Measurements from ENCODE around the gene MALSU1.
"Not testable (repeated sequence)": the region's sequence is repeated elsewhere in the genome, so short reads cannot be mapped to it uniquely, and the experiment has no call there.

MALSU1 gene

DNA sequence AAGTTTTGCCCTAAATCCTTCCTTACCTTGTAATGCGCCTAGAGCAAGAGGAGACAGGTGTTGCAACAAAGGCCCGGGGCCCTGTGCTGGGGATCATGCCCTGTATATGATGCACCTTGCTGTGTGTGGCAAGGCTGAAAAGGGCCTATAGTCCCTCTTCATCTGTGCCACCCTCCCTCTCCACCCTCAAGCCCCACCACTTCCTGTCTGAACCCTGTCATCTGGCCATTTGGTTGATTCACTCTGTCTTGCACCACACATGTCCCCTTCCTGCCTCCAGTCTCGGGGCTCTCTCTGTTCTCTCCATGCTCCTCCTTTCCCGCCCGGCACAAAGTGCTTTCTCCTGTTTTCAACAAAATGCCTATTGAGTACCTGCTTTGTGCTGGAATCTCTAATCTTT is 11.5 kb upstream of the MALSU1 start:
- DNase-seq, result no peak

DNA sequence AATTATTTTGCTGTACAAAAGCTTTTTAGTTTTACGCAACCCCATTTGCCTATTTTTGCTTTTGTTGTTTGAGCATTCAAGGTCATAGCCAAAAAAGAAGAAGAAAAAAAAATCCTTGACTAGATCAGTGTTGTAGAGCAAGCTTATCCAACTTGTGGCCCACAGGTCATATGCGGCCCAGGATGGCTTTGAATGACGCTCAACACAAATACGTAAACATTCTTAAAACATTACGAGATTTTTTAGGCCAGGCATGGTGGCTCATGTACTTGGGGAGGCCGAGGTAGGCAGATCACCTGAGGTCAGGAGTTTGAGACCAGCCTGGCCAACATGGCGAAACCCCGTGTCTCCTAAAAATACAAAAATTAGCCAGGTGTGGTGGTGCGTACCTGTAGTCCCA is 8.1 kb upstream of the MALSU1 start:
- DNase-seq, result no peak

DNA sequence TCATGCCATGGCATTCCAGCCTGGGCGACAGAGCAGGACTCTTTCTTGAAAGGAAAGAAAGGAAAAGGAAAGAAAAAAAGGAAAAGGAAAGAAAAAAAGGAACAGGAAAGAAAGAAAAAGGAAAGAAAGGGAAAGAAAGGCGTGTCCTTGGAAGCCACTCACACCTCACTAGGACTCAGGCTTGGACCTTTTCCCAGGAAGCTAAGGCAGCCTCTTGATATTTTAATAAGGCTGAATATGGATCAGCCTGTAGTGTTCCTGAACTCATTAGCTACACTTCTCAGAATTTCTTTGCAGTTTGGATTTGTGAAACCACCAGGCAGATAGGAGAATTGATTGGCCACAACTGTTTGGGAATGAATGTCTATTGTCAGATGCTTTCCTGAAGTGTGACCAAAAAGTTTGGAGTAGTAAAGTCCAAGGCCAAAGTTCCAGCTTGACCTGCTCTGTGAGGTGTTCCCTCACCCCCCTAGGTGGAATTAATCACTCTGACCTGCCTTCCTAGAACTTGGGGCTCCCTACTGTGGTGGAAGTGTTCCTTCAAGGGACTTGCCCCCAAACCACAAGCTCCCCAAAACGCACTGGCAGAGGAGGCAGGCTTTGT is 7.1 kb upstream of the MALSU1 start:
- no peak for DNase-seq

DNA sequence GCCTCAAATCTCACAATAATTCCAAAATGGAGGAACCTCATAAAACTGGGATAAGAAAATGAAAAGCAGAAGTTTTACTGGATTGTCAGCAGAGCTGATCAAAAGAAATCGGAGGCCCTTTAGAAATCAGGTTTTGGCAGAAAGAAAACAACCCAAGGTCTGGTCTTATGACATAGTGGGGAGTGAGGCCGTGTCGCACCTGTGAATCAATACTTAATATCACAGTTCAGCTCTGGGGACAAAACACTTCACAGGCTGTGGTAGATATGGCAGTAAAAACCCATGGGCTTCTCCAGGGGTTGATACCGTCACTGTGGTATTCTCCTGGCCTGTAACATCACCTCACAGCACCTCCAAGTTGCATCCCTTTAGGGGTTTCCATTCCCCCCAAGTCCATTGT is 6.5 kb upstream of the MALSU1 start:
- DNase-seq, result no peak

DNA sequence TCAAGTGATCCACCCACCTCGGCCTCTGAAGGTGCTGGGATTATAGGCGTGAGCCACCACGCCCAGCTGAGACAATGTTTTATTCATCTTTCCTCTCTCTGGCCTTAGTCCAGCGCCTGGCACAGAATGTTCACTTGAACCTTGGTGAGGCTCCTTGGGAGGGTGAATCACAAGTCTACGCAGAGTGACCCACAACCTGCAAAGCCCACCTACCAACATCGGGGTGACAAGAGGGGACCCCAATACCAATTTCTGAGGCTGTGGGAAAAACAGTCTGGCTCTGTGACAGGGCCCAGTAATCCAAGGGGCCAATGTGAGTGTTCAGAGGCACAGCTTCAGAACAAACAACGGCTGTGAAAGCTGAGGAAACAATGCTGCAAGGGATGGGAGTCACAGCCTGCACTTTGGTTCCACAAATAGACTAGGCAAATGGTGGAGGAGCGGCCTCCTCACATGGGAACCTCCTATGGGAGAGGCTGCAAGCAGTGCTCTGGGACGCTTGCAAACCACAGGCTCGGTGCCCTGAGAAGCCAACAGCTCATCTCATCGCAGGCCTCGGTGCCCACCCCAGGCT is 5.6 kb upstream of the MALSU1 start:
- DNase-seq, result no peak

DNA sequence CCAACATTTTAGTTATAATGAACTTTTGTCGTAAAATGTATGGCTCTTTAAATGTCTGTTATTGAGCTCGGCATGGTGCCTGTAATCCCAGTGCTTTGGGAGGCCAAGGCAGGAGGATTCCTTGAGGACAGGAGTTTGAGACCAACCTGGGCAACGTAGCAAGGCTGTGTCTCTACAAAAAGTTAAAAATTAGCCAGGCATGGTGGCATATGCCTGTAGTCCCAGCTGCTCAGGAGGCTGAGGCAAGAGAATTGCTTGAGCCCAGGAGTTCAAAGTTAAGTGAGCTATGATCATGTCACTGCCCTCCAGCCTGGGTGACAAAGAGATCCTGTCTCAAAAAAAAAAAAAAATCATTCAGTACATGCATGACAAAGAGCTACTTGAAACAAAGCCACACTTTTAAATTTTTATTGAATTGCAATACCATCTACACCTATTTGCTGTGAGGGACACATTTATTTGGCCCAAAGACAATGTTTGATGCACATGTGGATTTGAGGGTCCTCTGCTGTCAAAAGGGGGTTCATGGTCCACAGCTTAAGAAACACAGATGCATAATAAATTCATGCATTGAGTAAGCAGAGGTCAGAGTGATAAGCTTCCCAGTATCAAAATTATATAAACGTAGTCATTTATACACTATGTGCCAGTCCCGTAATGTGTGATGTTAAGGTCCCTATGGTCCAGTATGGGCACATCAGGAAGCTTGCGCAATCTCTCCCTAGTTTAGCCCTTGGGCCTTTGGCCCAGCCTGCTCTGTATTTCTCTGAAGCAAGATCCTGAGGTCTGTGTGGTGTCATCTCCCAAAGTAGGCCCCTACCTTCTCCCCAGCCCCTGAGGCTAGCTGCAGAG is 4.4 kb upstream of the MALSU1 start:
- DNase-seq, result no peak

DNA sequence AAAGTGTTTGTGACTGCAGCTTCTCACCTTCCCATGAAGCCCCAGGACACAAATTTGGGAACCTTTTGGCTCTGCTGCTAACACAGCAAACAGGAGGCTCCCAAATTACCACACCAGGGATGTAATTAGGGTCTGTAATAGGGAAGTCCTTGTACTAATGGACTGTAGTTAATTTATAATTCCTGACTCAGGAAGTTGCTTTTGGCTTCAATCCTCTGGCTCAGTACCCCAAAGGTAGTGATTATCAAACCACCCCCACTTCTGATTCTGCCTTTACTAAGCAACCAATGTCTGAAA is 3.8 kb upstream of the MALSU1 start:
- no peak for DNase-seq

DNA sequence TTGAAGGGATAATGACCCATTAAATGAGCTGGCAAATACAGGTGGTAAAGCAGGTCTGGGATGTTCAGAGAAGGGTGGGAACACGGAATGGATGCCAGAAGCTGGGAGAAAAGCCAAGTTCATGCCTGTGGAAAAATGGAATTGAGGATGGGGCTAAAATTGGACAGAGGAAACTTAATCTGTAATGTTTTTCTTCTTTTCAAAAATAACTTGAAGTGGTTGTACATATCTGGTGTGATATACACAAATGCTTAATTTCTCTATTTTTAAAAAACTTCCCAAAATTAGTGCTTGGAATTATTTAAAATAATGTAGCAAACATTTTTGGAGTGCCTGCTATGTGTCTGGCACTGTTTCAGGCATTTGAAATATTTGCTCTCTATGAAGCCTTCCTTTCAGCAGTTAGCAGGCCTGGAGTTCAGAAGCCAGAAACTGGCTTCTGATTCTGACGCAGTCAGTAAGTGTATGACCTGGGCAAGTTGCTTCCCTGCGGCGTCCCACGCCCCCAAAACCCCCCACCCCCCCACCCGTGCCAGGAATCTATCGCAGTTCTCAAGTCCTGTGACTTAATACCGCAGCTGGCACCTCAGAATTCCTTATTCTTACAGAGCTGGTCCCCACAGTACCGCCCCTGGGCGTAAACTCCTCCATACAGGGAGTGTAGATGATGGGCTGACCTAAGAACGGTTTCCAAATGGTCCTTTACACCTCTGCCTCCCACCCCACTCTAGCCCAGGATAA is 828 bp upstream of the MALSU1 start:
- no peak for DNase-seq

DNA sequence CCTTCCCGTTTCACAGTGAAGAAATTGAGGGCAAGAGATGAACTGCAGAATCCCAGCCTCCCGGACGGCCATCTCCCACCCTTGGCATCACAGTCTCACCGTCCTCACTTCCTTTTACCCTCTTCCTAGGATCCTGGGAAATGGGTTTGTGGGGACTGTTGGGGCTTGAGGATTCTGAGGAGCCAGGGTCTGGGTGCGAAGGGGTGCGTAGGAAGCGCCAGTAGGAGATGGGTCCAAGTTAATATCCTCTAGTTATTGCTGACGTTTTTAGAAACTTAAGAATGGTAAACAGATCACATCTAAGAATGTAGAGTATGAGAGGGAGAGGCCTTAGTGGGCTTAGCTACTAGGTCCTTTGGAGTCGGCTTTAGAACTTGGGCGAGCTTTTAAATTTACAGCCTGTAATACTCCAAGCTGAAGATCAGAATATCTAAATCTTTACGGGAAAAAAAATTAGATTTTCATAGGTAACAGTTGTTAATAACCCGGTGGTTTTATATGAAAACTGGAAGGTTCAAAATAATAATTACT is 696 bp downstream of the MALSU1 start:
- no peak for DNase-seq

DNA sequence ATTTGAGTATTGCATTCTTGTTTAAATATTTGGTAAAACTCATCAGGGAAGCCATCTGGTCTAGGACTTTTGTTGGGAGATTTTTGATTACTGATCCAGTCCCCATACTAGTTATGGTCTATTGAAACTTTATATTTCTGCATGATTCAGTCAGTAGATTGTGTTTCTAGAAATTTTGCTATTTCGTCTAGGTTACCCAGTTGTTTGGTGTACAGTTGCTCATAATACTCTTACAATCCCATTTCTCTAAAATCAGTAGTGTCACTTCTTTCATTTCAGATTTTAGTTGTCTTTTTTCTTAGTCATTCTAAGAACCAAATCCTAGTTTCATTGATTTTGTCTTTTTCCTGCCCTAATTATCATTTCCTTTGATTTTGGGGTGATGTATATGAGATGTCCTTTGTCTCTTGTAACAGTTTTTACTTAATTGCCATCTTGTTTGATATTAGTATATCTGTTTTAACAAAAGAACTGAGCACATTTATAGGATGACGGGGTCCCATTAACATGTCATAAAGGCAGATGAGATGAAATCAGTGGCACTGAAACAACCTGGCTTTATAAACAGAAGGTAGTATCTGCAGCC is 7.9 kb downstream of the MALSU1 start:
- DNase-seq, result no peak

DNA sequence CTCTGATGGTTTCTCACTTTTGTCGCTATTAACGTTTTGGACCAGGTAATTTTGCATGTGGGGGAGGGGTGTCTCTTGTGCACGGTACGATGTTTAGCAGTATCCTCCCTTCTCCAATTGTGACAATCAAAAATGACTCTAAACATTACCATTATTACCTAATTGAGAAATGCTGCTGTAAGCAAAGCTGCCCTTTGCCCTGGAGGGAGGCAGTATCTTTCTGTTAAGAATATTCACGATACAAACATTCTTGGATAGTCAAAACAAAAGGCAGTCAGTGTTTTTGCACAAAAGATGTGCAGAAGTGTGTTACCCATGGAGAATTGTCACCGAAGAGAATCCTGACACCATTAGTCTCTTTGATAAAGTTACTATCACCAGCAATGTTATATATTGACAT is 9.6 kb downstream of the MALSU1 start:
- no peak for DNase-seq

DNA sequence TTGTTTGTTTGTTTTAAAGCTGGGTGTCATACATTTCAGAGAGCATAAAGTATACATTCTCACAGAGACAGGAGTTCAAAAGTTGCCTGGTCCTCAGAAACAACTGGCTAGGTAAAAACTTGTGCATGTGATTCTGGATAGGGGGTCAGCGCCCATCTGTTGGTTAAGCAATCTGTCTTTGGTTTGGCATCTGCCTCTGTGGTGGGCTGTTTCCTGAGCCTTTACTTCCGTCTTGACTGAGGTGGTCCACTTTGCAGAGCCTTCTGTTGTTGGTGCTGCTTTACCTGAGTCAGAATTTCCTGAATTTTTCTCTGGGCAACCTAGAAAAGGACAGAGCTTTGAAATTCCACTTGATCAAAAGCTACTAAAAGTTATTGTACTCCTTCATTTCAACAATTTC is 13.0 kb downstream of the MALSU1 start:
- not testable (repeated sequence) for DNase-seq

DNA sequence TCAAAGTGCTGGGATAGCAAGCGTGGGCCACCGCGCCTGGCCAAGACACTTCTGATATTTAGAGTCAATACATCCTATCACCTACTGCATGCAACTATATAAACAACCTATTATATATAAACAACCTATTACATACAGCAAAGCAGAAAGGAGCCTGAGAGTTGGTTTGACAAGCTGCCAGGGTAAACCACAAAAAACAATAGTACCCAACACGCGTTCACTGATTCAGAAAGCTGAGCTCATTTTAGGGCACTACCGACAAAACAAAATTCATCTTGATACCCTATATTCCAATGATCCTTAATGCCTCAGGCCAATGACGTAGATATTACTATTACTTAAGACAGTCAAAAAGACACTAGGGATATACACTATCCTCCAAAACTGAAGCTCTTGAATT is 16.2 kb downstream of the MALSU1 start:
- DNase-seq, result no peak

DNA sequence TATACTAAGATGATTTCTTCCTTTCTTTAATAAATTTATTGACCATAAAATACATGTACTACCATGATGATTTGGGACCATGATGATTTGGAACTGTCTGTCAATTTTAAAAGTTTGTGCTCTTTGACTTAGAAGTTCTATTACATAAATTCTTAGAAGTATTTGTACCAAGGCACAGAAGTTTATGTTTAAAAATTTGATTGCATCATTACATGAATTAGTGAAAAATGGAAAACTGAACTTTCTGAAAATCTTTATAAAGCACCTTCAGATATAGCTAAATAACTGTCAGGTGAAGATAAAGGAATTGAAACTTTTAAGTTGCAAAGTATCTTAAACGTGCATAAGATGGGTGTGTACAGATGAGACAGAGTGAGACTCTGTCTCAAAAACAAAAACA is 32.0 kb downstream of the MALSU1 start:
- no peak for DNase-seq

DNA sequence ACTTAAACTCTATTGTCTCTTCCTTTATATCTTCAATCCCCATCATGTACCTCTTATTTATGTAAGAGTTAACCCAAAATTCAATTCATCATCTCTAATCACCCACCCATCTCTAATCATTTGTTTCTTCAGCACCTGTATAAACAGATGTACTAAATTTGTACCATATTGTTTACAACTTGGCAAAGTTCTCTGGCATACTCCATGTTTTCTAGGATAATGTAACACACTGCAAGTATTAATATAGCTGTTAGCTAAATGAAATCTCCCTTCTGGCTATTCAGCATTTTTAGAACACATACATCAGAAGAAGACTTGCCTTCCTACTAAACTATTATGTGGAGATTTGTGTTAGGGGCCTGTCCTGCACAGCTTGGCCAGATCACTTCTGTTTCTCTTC is 33.1 kb downstream of the MALSU1 start:
- no peak for DNase-seq

DNA sequence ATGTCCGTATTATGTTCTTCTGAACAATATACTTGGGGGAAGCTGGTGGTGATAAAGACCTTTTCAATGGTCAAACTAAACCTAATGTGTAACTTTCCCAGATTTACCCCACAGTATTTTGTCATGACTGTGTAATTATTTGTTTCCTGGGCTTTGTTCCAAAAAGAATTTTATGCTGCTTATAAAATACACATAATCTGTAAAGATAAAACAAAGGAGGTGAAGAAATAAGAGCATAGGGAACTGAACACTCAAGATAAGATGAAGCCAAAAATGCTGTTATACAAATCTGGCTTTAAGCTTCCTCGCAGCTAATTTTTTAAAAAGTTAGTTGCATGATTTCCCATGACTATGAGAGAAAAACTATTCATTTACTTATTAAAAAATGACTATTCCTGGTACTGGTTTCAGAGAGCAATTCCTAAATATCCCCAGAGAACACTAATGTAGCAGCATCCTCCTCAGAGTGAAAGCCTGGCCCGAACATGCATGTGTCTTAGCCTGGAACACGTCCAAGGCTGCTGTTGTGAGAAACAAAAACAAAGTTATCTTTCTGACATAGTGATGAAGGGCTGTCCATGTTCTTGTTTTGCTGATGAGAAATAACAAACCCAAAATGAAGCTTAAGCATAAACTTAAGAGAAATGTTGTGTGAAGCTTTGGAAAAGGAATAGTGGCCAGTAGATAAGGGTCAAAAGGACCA is 33.9 kb downstream of the MALSU1 start:
- no peak for DNase-seq

DNA sequence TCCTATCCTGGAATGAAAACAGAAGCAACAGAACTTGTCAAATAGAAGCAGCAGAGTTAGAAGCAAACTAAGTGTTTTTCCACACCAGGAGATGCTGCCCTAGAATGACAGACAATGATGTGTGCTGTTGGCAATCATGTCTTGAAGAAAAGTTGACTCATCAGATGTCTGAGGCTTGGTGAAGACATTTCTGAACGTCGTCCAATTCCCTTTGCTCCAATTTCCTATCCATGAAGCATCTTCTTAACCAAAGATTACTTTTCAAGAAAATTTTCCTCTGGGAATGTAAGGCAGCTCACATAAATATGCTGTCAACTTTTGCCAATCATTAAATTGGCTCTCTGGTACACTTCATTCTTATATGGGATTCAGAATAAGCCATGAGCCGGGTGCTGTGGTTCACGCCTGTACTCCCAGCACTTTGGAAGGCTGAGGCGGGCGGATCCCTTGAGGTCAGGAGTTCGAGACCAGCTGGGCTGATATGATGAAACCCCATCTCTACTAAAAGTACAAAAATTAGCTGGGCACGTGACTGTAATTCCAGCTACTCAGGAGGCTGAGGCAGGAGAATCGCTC is 34.6 kb downstream of the MALSU1 start:
- DNase-seq, result no peak

DNA sequence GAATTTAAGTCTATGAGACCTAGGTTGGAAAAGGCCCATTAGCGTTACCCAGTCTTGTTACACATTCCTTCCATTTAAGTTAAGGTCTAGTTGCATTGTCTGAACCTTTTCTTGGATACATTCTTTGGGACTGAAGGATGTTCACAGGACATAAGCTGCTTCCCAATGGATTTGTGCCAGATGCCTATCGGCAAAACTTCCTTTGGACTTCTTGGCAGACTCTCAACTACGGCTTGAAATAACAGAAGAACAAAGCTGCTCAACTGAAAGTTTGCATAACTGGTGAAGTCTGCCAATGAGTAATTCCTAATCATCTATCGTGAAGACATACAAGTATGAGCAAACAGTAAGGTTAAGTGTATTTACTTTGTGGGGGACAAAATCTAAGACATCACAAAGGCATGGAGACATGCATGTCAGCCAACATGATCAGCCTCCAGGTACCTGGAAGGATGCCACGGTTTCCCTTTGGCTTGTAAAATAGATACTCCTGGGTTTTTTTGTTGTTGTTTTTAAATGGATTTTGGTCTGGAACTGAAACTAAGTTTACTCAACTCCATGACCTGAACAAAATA is 35.4 kb downstream of the MALSU1 start:
- no peak for DNase-seq

DNA sequence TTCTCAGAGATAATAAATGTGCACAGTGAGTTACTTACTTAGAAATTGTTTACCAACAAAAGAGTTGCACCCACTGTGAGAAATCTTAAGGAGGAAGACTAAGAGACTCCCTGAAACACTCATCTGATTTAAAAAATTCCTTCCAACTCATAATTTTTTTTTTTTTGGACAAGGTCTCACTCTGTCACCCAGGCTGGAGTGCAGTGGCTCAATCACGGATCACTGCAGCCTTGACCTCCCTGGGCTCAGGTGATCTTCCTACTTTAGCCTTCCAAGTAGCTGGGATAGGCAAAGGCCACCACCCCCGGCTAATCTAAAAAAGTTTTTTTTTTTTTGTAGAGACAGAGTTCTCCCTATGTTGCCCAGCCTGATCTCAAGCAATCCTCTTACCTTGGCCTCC is 36.0 kb downstream of the MALSU1 start:
- no peak for DNase-seq

DNA sequence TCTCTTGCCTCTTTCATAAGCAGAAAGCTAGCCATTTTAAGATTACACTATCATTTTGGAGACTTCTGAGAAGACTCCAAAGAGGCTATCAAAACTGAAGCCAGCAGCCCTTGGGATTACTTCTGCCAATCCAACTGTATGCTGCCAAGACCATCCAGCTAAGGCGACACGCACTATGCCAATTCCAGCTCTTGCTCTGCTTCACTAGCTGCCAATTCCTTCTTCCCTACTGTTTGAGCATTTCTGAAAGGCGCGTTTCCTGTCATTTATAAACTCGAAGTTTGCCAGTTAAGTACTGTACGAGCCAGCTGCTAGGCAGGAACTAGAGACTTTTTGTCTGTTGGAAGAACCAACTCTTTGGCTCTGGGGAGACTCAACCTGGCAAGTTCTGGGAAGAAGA is 36.5 kb downstream of the MALSU1 start:
- no peak for DNase-seq

DNA sequence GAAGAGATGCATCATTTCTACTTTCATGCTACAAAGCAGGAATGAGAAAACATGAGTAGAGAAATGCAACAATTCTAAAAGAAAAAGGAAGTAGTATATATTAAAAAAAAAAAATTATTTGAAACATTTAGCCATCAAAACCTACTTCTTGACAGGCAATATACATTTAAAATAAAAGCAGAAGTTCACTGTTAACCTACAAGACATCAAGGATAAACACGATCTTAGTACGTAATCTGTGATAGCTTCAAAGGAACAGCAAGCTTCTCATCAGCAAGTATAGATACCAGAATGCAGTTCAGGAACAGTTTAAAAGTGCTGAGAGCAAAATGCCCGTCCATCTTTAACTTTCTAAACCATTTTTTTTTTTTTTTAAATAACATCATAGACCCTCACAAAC is 36.9 kb downstream of the MALSU1 start:
- DNase-seq, result no peak

DNA sequence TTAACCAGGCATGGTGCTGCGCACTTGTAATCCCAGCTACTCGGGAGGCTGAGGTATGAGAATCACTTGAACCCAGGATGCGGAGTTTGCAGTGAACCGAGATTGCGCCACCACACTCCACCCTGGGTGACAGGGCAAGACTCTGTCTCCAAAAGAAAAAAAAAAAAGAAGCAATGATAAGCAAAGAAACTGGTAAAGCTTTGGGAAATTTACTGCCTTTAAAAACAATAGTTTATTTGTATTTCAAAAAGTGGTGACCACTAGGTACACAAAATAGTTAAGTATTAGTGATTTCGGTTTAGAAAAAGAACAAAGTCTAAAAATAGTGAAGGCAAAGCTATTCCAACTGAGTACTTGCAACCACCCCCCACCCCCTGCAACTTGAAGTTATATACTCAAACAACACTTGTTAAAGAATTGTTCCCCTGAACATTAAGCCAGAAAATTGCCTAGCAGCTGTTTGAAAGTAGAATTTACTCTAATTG is 37.7 kb downstream of the MALSU1 start:
- no peak for DNase-seq

Data from CD4-positive, alpha-beta T cell treated with Interferon gamma for 1 hour (primary cell).